Measurements from ENCODE around the gene NOX5.

Gene NOX5

DNA sequence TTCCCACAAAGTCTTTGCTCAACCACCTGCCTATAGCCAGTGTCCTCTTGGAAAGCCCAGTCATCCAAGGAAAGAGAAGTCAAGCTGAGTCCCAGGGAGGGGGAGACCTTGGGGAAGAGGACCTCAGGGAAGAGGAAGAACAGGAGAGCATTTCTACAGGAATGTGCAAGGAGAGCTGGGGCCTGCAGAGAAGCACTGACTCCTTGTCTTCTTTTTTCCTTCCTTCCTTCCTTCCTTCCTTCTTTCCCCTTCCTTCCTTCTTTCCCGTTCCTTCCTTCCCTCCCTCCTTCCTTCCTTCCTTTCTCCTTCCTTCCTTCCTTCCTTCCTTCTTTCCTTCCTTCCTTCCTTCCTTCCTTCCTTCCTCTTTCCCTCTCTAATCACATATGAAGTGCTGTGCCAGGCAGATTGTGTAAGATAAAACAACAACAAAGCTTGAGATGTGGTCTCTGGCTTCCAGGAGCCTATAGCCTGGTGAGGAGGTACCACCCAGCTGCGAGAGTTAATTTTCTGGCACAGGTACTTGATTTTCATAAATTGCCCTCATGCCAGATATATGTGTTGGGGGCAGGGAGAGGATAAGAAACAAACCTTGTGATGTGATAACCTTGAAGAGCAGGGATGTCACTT, 70.0 kb downstream of the NOX5 start:
- DNase-seq: no peak

GRCh38 chr15:69085325-69086081, 71.0 kb downstream of the NOX5 start:
- no peak for DNase-seq

DNA sequence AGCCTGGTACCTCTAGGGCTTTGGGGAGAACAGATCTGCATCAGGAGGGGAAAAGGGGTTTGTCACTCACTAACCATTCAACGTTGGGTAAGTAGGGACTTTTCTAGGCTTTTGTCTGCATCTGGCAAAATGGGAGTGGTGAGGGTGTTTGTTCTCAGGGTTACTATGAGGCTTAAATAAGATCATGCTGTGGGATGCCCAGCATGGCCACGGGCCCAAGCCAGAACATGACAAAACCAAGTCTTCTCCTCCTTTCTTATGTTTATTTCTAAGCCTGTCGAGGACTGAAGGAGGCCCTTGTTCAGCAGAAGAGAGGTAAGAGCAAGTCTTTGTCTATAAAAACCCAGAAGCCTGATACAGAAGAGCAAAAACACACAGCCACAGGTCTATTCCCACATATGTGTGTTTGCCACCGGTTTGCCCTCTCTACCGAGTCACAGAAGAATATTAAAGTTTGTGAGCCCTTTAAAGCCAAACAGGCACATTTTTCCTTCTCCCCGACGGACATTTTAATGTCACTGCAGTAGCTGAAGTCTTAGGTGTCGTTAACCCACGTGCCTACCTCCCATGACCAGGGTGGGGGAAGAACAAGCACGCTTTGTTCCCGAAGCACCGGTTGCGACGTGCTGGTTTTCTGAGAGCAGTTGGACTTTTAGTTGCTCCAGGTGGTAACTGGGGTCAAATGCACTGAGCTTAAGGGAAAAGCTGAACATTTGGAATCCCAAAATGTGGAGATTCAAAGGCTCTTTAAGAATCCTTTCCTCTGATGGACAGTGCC, 72.1 kb downstream of the NOX5 start:
- no peak for DNase-seq

DNA sequence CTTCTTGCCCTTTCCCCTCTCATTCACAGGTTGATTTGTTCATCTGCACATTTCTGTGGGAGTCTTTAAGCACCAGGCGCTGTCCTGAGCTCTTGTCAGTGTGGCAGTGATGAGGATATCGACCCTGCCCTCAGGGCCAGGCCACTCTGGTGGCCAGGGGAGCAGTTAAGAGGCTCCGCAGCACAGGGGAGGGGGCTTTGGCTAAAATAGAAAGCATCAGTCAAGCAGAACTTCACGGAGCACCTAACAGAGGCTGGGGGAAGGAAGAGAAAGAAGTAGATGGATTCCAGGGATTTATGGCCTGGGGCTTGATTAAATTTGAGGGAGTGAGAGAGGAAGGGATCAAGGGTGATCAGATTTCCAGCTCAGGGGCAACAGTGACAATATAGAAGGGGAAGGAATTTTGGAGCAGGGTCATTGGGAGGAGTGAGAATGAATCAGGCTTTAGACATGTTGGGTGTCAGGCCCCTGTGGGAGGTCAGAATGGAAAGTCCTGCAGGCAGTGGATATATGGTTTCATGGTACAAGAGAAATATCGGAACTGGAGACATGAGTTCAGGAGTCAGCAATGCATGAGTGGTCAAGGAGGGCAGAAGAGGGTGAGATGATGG, 73.0 kb downstream of the NOX5 start:
- no peak for DNase-seq

GRCh38 chr15:69088300-69088965, 73.9 kb downstream of the NOX5 start:
- no peak for DNase-seq

DNA sequence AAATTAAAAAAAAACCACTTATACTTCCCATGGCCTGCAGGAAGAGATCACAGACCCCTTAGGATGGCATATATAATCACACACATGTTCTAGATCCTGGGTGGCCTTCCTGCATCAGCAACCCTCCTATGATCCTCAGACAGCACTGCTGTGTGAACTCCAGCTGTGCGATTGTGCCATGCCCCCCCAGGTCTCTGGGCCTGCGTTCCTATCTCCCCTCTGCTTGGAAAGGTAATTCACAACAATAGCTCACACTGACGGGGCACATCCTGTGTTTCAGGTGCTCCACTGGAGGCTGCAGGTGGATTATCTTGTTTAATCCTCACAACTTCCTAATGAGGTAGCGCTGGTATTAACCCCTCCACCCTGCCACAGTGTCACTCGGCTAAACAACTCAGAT, 74.8 kb downstream of the NOX5 start:
- DNase-seq: no peak

DNA sequence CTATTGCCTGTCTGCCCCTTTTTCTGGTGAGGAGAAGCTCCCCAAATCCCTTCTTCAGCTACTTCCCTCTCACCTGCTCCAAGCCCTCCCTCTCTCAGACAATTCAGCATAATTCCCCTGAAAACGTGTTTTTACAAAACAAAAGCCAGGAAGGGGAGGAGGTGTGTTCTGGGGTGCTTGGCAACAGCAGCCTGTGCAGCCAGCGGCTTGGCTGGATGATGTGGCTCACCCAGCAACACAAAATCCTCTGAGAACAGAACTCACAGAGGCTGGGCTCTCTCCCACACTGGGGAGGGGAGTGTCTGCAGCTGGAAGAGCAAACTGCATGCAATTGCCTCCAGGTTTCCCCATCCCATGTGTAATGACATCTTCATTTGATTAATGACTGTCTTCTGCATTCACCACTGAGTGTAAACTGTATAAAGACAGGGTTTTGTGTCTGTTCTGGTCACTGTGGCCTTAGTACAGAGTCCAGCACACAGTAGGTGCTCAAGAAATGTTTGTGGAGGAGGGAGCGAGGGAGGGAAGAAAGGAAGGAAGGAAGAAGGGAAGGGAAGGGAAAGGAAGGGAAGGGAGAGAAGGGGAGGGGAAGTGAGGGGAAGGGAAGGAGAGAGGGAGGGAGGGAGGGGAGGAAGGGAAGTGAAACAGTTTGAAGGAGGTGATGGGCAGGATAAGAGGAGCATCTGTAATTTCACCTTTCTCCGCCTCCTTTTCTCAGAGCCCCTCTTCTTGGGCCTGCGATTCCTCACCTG, 75.9 kb downstream of the NOX5 start:
- no peak for DNase-seq

- DNase-seq: no peak
Observed at GRCh38 chr15:69091654-69092053, 77.2 kb downstream of the NOX5 start.

DNA sequence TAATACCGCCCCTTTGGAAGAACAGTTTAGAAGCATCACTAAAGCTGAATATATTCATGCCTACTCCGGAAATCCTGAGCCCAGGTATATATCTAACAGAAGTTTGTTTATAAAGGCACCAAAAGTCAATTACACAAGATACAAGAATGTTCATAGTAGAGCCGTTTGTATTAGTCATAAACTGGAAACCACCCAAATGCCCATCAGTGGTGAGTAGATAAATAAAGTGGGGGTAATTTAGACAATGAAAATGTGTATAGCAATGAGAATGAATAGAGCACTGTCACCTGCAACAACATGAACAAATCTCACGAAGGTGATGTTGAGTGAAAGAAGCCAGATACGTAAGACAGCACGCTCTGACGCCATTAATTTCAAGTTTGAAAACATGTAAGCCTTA, 77.7 kb downstream of the NOX5 start:
- no peak for DNase-seq

DNA sequence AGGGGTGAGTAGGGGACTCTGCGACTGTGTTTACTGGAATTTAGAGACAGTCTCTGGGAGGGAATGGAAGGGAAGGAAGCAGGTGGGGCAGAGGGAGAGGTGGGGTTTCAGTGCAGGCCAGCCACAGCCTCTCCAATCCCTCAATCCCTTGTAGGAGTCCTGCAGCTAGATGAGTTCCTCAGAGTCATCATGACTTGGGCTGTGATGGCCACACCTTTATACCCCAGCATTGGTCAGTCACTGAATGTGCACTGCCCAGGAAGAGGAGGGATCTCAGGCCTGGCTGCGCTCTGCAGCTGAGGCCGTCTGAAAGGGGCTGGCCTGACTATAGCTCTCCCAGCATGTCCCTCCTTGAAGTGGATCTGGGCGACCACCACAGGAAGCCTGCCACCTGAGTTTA, 78.6 kb downstream of the NOX5 start:
- no peak for DNase-seq

DNA sequence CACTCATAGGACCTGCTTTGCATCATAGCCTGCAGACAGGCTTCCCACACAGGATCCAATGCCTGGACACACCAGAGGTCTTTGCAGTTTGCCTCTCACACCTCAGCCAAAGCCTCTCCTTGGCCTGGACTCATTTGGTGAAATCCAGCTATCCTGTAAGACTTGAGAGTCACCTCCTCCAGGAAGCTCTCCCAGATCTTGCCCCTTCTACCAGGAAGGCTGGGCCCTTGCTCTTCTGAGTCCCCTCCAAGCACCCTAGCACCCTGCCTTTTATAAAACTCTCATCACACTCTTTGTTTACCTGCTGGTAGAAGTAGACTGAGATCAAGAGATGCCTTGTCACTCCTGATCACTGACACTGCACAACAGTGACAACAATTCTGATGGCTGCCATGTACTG, 79.1 kb downstream of the NOX5 start:
- DNase-seq: no peak

DNA sequence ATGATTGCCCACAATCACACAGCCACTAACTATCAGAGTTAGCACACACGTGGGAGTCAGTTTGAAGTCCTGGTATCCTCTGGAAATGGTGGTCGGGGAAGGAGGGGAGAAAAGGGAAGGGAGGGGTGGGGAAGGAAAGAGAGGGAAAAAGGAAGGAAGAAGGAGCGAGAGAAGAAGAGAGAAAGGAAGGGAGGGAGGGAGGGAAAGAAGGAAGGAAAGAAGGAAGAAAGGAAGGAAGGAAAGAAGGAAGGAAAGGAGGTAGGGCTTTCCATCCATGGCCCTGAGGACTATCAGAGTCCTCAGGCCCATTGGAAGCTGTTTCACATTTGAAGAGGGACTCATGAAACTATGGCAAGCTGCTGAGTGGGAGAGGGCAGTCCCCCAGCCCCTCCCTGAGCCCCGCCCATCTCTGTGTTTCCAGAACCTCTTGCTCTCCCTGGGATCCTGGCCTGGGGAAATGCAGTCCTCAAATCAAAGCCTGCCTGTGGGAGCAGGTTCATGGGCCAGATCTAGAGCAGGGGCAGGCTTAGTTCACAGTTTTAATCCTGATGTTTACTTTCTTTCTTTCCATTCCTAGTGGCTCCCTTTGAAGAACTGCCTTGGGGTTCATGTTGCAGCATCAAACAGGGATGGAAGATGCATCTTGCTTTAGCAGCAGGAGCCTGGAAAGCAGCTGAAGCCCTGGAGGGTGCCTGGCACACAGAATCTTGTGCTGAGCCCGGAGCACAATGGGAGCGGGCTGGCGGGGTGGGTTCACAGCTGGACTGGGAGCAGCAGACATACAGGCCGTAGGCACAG, 79.8 kb downstream of the NOX5 start:
- DNase-seq: no peak

- DNase-seq: no peak
Observed at GRCh38 chr15:69095274-69095673, 80.8 kb downstream of the NOX5 start.

GRCh38 chr15:69096196-69096595, 81.7 kb downstream of the NOX5 start:
- no peak for DNase-seq

DNA sequence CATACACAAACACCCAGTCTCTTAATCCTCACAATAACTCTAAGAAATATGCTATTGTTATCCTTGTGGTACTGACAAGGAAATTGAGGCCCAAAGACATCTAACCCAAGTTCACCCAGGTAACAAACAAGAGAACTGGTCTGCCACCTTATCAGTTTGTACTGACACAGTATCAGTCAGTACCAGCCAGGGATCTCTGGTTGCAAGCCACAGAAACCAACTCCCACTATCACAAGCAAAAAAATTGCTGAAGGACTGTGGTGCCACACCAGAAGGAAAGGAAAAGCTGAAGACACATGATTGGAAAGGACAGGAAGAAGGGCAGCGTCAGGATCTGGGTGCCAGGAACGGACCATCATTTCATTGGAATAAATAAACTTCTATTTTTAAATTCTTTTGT, 82.1 kb downstream of the NOX5 start:
- DNase-seq: no peak

- no peak for DNase-seq
Observed at GRCh38 chr15:69098771-69099170, 84.3 kb downstream of the NOX5 start.

DNA sequence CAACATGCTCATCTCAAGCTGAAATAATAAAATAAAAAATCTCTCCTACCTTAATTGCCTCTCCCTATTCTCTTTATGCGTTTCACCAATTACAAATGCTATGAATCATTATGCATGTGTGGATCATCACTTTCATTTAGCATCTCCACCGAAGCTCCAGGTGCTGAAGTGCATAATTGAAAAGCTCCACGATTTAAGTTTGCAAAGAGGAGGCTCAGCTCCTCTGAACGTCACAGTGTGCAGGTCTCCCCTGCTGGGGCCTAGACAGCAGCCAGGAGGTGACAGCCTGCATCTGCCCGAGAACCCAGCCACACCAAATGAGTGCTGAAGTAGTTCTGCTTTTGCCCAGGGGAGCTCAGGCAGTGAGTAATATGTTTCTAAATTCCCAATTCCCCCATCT, 85.4 kb downstream of the NOX5 start:
- DNase-seq: no peak

- DNase-seq: no peak
Observed at GRCh38 chr15:69100821-69101220, 86.3 kb downstream of the NOX5 start.

- DNase-seq: no peak
Observed at GRCh38 chr15:69104050-69104750, 89.7 kb downstream of the NOX5 start.

- no peak for DNase-seq
Observed at GRCh38 chr15:69105451-69105985, 91.0 kb downstream of the NOX5 start.
